ENCODE measurements around the gene RAB44.

GRCh38 chr6:36760685-36761435, 63.2 kb downstream of the RAB44 start:
- TF ChIP-seq CTCF (IDR thresholded peaks at IDR 0.05): no peak
- TF ChIP-seq EZH2 (IDR thresholded peaks at IDR 0.05; ENCODE audit: borderline replicate concordance, insufficient read depth, low read depth, low read length, poor library complexity, severe bottlenecking): no peak
